Measurements from ENCODE around the gene DCTN4.

- TF ChIP-seq CTCF (IDR thresholded peaks at IDR 0.05; ENCODE audit: control extremely low read depth in 1 of 3, insufficient read depth in 1 of 3, low read depth in 1 of 3, low read length in 3 of 3), result no peak
- TF ChIP-seq TAF1 (IDR thresholded peaks at IDR 0.05; ENCODE audit: low read depth, low read length), result no peak
- TF ChIP-seq ATF2 (IDR thresholded peaks at IDR 0.05; ENCODE audit: low read length), result no peak
- no peak for TF ChIP-seq EP300 (IDR thresholded peaks at IDR 0.05; ENCODE audit: borderline replicate concordance in 1 of 2, low read depth in 2 of 2, low read length in 2 of 2)
- no peak for TF ChIP-seq POLR2AphosphoS5 (IDR thresholded peaks at IDR 0.05; ENCODE audit: low read depth, low read length)
- no peak for TF ChIP-seq CREB1 (IDR thresholded peaks at IDR 0.05)
- no peak for TF ChIP-seq JUND (IDR thresholded peaks at IDR 0.05; ENCODE audit: low read length)
Observed at GRCh38 chr5:150779397-150780186, 20.8 kb upstream of the DCTN4 start.

All from H1 (cell line).